BLaER1 treated with 17β-estradiol and CSF1 and Interleukin-3, amounts not matched to agents 10 nM and 100 nM (cell line): Measurements from ENCODE around the gene MGRN1.
A peak's percentile ranks its signal among the peaks of the same experiment; 100 is the strongest.

Source experiments
- H3K27ac ChIP-seq, 11 experiments: shearing (Covaris generic); formaldehyde crosslinking; 2 replicates each; pipeline ENCODE4 v1.8.1; 2022
- H3K27me3 ChIP-seq, 11 experiments: shearing (Covaris generic); formaldehyde crosslinking; 2 replicates each; pipeline ENCODE4 v1.8.1; 2022
- H3K36me3 ChIP-seq, 11 experiments: shearing (Covaris generic); formaldehyde crosslinking; 2 replicates each; pipeline ENCODE4 v1.8.1; 2022
- H3K4me1 ChIP-seq, 10 experiments: shearing (Covaris generic); formaldehyde crosslinking; 2 replicates each; pipeline ENCODE4 v1.8.1; 2022
- H3K4me2 ChIP-seq, 11 experiments: shearing (Covaris generic); formaldehyde crosslinking; 2 replicates each; pipeline ENCODE4 v1.8.1; 2022
- H3K4me3 ChIP-seq, 10 experiments: shearing (Covaris generic); formaldehyde crosslinking; 2 replicates each; pipeline ENCODE4 v1.8.1; 2022
- H3K9ac ChIP-seq, 11 experiments: shearing (Covaris generic); formaldehyde crosslinking; 2 replicates each; pipeline ENCODE4 v1.8.1; 2022
- H3K9me3 ChIP-seq, 11 experiments: shearing (Covaris generic); formaldehyde crosslinking; replicated peaks in 1 of 11; 2 replicates each; pipeline ENCODE4 v1.8.1; 2022
- H4K20me1 ChIP-seq, 11 experiments: shearing (Covaris generic); formaldehyde crosslinking; 2 replicates each; pipeline ENCODE4 v1.8.1; 2022
- Cebpa-rat ChIP-seq, 11 experiments: shearing (Covaris generic); IDR thresholded peaks; 2 replicates each; pipeline ENCODE4 v1.8.1; 2022

Gene MGRN1

GRCh38 chr16:4663777-4664465 is 39.3 kb downstream of the MGRN1 start:
- H3K4me2 ChIP-seq: peak overlapping the region; percentile 81 to 98 (median 93)
- peak overlapping the region in 10 of 11 experiments; percentile 53 to 94 (median 76); a peak in 21 of 22 replicates for H3K27ac ChIP-seq
- no peaks in the 10 kb centered on the region for H3K9me3 ChIP-seq
- peak in 7 of 11 experiments; percentile 16 to 96 (median 68); a peak in 10 of 22 replicates for TF ChIP-seq Cebpa-rat (IDR thresholded peaks at IDR 0.05)
- H3K36me3 ChIP-seq: peaks cover 40 to 68% (median 51%) of the 10 kb centered on the region in 11 experiments
- H3K27me3 ChIP-seq: no peaks in the 10 kb centered on the region
- peaks cover 51 to 94% (median 84%) of the 10 kb centered on the region in 11 experiments for H4K20me1 ChIP-seq
- peak overlapping the region; percentile 36 to 80 (median 62); a peak in 21 of 22 replicates for H3K9ac ChIP-seq
- H3K4me3 ChIP-seq: peak overlapping the region in 7 of 10 experiments; percentile 8 to 47 (median 28); a peak in 11 of 20 replicates
- H3K4me1 ChIP-seq: peaks cover 76 to 83% (median 79%) of the 10 kb centered on the region in 10 experiments

- Histone ChIP-seq H3K9me3 (no peaks in the 10 kb centered on the region), H3K27ac (peak overlapping the region in 9 of 11 experiments; percentile 65 to 94 (median 77); a peak in 19 of 22 replicates), H4K20me1 (peaks cover 42 to 85% (median 76%) of the 10 kb centered on the region in 11 experiments), H3K4me3 (peak overlapping the region in 8 of 10 experiments; percentile 8 to 47 (median 26); a peak in 11 of 20 replicates), H3K4me1 (peaks cover 67 to 74% (median 70%) of the 10 kb centered on the region in 10 experiments), H3K36me3 (peaks cover 44 to 68% (median 51%) of the 10 kb centered on the region in 11 experiments), H3K4me2 (peak overlapping the region; percentile 81 to 98 (median 93)), H3K27me3 (no peaks in the 10 kb centered on the region), H3K9ac (peak overlapping the region in 10 of 11 experiments; percentile 20 to 80 (median 62); a peak in 16 of 22 replicates)
- no peak for TF ChIP-seq Cebpa-rat (IDR thresholded peaks at IDR 0.05)
Measured at GRCh38 chr16:4664538-4665418, 40.2 kb downstream of the MGRN1 start.

- H3K36me3 ChIP-seq: peaks cover 59 to 76% (median 66%) of the 10 kb centered on the region in 11 experiments
- H4K20me1 ChIP-seq: peaks cover 23 to 83% (median 60%) of the 10 kb centered on the region in 11 experiments; a peak in 17 of 22 replicates
- peaks cover 48 to 56% (median 51%) of the 10 kb centered on the region in 10 experiments for H3K4me1 ChIP-seq
- no peak for TF ChIP-seq Cebpa-rat (IDR thresholded peaks at IDR 0.05)
- H3K4me2 ChIP-seq: peak overlapping the region in 7 of 11 experiments; percentile 81 to 97 (median 93); a peak in 6 of 22 replicates
- H3K9ac ChIP-seq: peak overlapping the region in 3 of 11 experiments; percentile 0 to 77 (median 26); a peak in 3 of 22 replicates
- H3K27ac ChIP-seq: peak overlapping the region in 4 of 11 experiments; percentile 14 to 94 (median 31); a peak in 5 of 22 replicates
- H3K4me3 ChIP-seq: no peak overlapping the region
- H3K9me3 ChIP-seq: no peaks in the 10 kb centered on the region
- H3K27me3 ChIP-seq: no peaks in the 10 kb centered on the region
Measured at GRCh38 chr16:4666537-4667202, 42.0 kb downstream of the MGRN1 start.

GRCh38 chr16:4667203-4667963 is 42.8 kb downstream of the MGRN1 start:
- H3K4me3 ChIP-seq: no peak overlapping the region
- peaks cover 41 to 48% (median 44%) of the 10 kb centered on the region in 10 experiments for H3K4me1 ChIP-seq
- H3K27ac ChIP-seq: peak overlapping the region in 4 of 11 experiments; percentile 14 to 94 (median 31); a peak in 4 of 22 replicates
- H3K9me3 ChIP-seq: no peaks in the 10 kb centered on the region
- no peak for TF ChIP-seq Cebpa-rat (IDR thresholded peaks at IDR 0.05)
- H4K20me1 ChIP-seq: peaks cover 17 to 77% (median 53%) of the 10 kb centered on the region in 11 experiments; a peak in 17 of 22 replicates
- peaks cover 63 to 83% (median 71%) of the 10 kb centered on the region in 11 experiments for H3K36me3 ChIP-seq
- H3K4me2 ChIP-seq: no peak overlapping the region
- no peaks in the 10 kb centered on the region for H3K27me3 ChIP-seq
- H3K9ac ChIP-seq: peak overlapping the region in 2 of 11 experiments; percentile 9 to 30; a peak in 2 of 22 replicates

GRCh38 chr16:4668313-4668960 is 43.8 kb downstream of the MGRN1 start:
- Histone ChIP-seq H3K27ac (no peak overlapping the region), H3K36me3 (peaks cover 73 to 94% (median 81%) of the 10 kb centered on the region in 11 experiments), H4K20me1 (peaks cover 13 to 74% (median 46%) of the 10 kb centered on the region in 11 experiments; a peak in 17 of 22 replicates), H3K27me3 (no peaks in the 10 kb centered on the region), H3K4me1 (peaks cover 31 to 40% (median 34%) of the 10 kb centered on the region in 10 experiments), H3K9ac (no peak overlapping the region), H3K4me3 (no peak overlapping the region), H3K9me3 (no peaks in the 10 kb centered on the region), H3K4me2 (no peak overlapping the region)
- no peak for TF ChIP-seq Cebpa-rat (IDR thresholded peaks at IDR 0.05)

GRCh38 chr16:4673387-4674046 is 48.9 kb downstream of the MGRN1 start:
- H3K9me3 ChIP-seq: no peaks in the 10 kb centered on the region
- H3K4me1 ChIP-seq: peaks cover 13 to 44% (median 30%) of the 10 kb centered on the region in 10 experiments
- H3K27me3 ChIP-seq: no peaks in the 10 kb centered on the region
- H3K27ac ChIP-seq: peak overlapping the region in 3 of 11 experiments; percentile 13 to 36 (median 34); a peak in 2 of 22 replicates
- peaks cover 79 to 98% (median 92%) of the 10 kb centered on the region in 11 experiments for H3K36me3 ChIP-seq
- peaks cover 11 to 65% (median 32%) of the 10 kb centered on the region in 11 experiments; a peak in 20 of 22 replicates for H4K20me1 ChIP-seq
- peak overlapping the region in 1 of 11 experiments; percentile 27; a peak in 3 of 22 replicates for H3K9ac ChIP-seq
- H3K4me2 ChIP-seq: no peak overlapping the region
- TF ChIP-seq Cebpa-rat (IDR thresholded peaks at IDR 0.05): no peak
- no peak overlapping the region for H3K4me3 ChIP-seq
